H7 (cell line): Measurements from ENCODE around the gene ADGRB2. TPM values are rescaled to one million over a fixed set of nuclear protein-coding genes. Genes with fewer than 3 reads are reported as not detected.

Experiments used
- DNase-seq: peaks from one replicate; pipeline ENCODE4 v3.0.0; 2012
- H3K27me3 ChIP-seq: 2 replicates; pipeline ENCODE4 v1.6.0; 2011; ENCODE audit warnings: mild to moderate bottlenecking, low read length; ENCODE audit not compliant: control insufficient read depth, insufficient read depth
- H3K36me3 ChIP-seq: replicated peaks from 2 replicates; pipeline ENCODE4 v1.5.1; 2011; ENCODE audit warnings: low read length; ENCODE audit not compliant: control insufficient read depth, insufficient read depth
- H3K4me3 ChIP-seq: 2 replicates; pipeline ENCODE4 v1.5.1; 2011; ENCODE audit warnings: low read depth, mild to moderate bottlenecking, control low read depth, low read length, moderate library complexity; ENCODE audit not compliant: insufficient read depth
- total RNA-seq: library from RNA; depleted of rRNA; stranded (reverse); fragments of >200 nt; shearing (Covaris generic); gene quantifications from 2 replicates; pipeline ENCODE4 v1.2.3, GENCODE V29; 2014

The ADGRB2 gene
- total RNA-seq, 1 experiment from 2014 or later = 39.8 TPM

- H3K27me3 ChIP-seq = no peaks in the 10 kb centered on the region
- DNase-seq = peak; percentile 48
- H3K4me3 ChIP-seq = no peak overlapping the region
- no peaks in the 10 kb centered on the region for H3K36me3 ChIP-seq
Measured at GRCh38 chr1:31730336-31731048, 33.6 kb downstream of the ADGRB2 start.

DNA sequence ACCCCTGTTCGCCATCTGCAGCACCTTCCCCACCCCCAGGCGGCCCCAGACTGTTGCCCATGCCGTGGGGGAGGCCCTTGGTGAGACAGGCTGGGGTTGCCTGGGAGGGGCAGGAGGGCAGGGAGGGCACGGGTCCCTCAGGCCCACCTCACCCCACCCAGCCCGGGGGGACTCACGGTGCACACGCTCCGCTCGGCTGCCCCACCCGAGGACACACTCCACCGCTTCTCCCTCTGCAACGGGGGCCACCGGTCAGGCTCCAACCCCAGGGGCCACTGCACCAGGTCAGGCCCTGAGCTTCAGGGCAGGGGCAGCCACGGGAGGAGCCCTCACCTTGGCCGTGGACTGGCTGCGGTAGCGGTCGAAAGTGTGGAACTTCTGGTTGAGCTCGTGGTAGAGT is 36.3 kb downstream of the ADGRB2 start:
- peak; percentile 57 for DNase-seq
- H3K36me3 ChIP-seq = no peaks in the 10 kb centered on the region
- no peaks in the 10 kb centered on the region for H3K27me3 ChIP-seq
- no peak overlapping the region for H3K4me3 ChIP-seq

- no peak overlapping the region for H3K4me3 ChIP-seq
Measured at GRCh38 chr1:31727195-31727594, 36.9 kb downstream of the ADGRB2 start.

GRCh38 chr1:31726715-31727114 is 37.4 kb downstream of the ADGRB2 start:
- Histone ChIP-seq H3K36me3 (no peaks in the 10 kb centered on the region), H3K4me3 (no peak overlapping the region), H3K27me3 (no peaks in the 10 kb centered on the region)
- peak; percentile 39 for DNase-seq

More at GRCh38 chr1:31727195-31727594, 36.9 kb downstream of the ADGRB2 start:
- DNase-seq = peak; percentile 59
- Histone ChIP-seq H3K36me3 (no peaks in the 10 kb centered on the region), H3K27me3 (no peaks in the 10 kb centered on the region)

DNA sequence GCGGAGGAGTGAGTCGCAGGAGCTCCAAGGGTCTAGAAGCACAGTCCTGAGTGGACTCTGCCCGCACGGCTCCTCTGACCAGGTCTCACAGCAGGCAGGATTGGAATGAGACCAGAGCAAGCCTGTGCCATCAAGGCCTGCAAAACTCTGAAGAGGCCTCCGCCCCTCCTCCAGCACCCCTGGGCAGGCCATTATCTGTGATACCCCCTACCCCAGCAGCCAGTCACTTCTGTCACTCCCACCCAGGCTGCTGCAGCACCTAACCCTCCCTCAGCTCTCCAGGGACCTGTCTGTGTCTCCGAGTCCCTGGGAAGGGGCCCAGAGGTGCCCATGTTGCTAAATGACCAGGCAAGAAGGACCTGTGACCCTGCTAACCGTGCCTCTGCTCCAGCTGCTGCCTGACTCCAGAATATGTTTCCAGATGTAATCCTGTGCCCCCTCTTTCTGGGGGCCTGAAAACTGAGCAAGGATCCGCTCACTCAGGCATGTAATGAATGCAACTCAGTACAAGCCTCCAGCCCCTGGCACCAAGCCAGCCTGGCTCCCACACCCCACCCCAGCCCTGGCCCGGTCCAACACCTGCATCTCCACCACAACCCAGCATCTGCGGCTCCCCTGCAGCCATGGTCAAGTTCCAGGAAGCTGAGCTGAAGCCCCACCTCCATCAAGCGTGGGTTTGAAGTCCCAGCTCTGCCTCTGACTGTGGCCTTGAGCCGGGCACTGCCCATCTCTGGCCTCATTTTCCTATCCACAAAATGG is 38.2 kb downstream of the ADGRB2 start:
- no peaks in the 10 kb centered on the region for H3K27me3 ChIP-seq
- no peak overlapping the region for H3K4me3 ChIP-seq
- no peaks in the 10 kb centered on the region for H3K36me3 ChIP-seq
- DNase-seq = peak; percentile 51

- no peaks in the 10 kb centered on the region for H3K36me3 ChIP-seq
- H3K27me3 ChIP-seq = no peaks in the 10 kb centered on the region
- peak; percentile 87 for DNase-seq
- no peak overlapping the region for H3K4me3 ChIP-seq
Measured at GRCh38 chr1:31725134-31725533, 39.0 kb downstream of the ADGRB2 start.

DNA sequence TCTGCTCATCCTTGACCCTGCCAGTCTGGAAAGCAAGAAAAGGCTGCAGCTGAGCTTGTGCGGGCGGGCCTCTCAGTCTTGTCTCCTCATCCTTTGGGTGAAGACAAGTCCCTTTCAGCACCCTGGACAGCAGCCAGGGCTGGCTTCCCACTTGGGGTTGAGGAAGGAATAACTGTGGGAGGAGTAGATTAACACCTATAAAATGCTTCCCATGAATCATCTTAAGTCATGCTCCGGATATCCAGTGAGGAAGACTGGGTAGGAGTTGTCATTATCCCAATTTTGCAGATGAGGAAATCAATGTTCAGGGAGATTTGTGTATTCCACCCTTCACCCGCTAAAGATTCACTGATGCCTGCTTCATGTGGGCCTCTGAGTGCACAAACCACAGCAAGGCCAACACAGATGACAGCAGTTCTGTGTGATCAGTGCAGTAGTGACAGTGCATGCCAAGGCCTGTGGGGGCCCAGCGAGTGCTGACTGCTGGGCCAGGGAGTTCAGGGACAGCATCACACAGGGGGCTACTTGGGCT is 40.2 kb downstream of the ADGRB2 start:
- Histone ChIP-seq H3K4me3 (no peak overlapping the region), H3K36me3 (no peaks in the 10 kb centered on the region)
- peak; percentile 92 for DNase-seq

GRCh38 chr1:31718327-31718897 is 45.7 kb downstream of the ADGRB2 start:
- Histone ChIP-seq H3K36me3 (no peaks in the 10 kb centered on the region), H3K4me3 (no peak overlapping the region), H3K27me3 (peaks cover 2% of the 10 kb centered on the region; the same call in 1 of the 2 replicates)
- DNase-seq = no peak

More for the DNA sequence above, 40.2 kb downstream of the ADGRB2 start:
- no peaks in the 10 kb centered on the region for H3K27me3 ChIP-seq

DNA sequence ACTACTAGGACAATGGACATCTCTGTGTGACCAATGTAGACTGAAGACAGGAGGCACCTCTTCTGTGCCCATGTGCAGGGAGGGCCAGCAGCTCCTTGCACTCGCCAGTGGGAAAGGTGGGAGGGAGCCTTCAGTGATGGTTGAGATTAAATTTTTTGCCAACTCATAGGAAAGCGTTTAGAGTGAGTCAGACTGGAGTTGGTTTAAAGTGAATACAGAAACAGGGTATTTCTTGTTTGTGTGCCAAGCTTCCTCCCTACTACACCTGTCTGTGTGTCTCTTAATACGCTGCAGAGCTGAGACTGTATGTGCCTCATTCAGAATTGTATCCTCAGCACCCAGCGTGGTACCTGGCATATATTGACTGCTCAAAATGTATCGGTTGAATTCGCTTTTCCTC is 46.8 kb downstream of the ADGRB2 start:
- no peak for DNase-seq
- no peak overlapping the region for H3K4me3 ChIP-seq
- no peaks in the 10 kb centered on the region for H3K36me3 ChIP-seq
- H3K27me3 ChIP-seq = peaks cover 2% of the 10 kb centered on the region; the same call in 1 of the 2 replicates

GRCh38 chr1:31715873-31716220 is 48.3 kb downstream of the ADGRB2 start:
- H3K36me3 ChIP-seq = no peaks in the 10 kb centered on the region
- peaks cover 2% of the 10 kb centered on the region; the same call in 1 of the 2 replicates for H3K27me3 ChIP-seq
- H3K4me3 ChIP-seq = peak overlapping the region; percentile 58
- no peak for DNase-seq

DNA sequence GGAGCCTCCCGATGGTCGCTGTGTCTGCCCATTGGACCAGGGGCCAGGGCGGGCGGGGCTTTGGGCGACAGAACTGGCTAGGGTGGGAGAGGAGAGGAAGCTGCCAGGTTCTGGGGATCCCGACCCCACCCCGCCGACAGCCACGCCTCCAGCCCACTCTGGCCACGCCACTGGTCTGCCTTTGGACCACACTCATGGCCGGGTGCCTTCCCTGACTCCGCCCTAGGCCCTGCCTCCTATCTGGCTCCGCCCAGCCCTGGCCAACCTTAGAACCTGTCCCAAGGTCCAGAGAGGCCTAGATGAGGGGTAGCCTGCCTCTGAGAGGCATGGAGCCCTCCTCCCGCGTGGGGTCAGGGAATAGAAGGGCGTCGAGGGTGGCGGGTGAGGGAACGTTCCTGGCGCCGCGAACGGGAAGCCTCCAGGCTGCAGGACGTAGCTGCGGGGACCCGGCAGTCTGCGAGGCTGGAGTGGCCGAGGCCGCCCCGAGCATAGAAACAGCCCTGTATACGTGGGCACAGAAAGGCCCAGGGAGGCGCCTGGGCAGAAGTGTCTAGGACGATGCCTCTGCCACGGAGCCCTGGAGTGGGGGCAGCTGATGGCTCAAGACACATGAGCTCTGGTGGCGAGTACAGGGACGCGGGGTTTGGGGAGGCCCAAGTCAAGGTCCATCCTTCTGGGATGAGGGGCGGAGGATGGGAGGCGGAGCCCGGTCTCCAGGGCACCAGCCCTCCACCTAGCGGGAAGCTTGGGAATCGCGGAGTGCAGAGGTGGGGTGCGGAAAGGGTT is 48.9 kb downstream of the ADGRB2 start:
- H3K4me3 ChIP-seq = peak overlapping the region; percentile 58
- peaks cover 2% of the 10 kb centered on the region; the same call in 1 of the 2 replicates for H3K27me3 ChIP-seq
- DNase-seq = peak; percentile 98
- no peaks in the 10 kb centered on the region for H3K36me3 ChIP-seq

DNA sequence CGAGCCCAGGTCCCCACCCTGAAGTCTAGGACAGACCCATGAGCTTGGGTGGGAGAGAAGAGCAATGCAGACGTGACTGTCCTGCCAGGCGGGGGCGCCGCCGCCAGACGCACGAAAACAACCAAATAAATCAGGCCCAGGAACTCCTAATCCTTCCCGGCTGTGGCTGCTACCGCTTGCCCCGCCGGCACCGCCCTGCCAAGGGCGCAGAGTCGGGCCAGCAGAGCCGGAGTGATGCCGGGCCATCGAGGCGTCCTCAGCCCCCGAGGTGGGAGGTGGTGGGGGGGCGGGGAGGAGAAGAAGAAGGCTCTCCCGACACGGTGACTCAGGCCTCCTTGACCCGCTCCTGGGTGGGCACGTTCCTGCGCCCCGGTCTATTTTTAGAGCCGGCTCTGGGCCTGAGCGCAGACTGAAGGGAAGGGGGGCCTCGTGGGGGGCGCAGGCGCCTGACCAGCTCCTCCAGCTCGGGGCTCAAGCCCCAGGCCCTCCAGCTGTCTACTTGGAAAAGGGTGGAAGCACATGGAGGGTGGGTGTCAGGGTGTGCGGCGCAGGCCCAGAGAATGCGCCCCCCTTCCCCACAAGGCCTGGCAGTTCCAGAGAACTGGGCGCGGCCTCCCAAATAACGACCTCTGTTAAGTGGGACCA is 49.6 kb downstream of the ADGRB2 start:
- peak; percentile 89 for DNase-seq
- no peaks in the 10 kb centered on the region for H3K36me3 ChIP-seq
- H3K27me3 ChIP-seq = peaks cover 2% of the 10 kb centered on the region; the same call in 1 of the 2 replicates
- H3K4me3 ChIP-seq = peak overlapping the region; percentile 58

DNA sequence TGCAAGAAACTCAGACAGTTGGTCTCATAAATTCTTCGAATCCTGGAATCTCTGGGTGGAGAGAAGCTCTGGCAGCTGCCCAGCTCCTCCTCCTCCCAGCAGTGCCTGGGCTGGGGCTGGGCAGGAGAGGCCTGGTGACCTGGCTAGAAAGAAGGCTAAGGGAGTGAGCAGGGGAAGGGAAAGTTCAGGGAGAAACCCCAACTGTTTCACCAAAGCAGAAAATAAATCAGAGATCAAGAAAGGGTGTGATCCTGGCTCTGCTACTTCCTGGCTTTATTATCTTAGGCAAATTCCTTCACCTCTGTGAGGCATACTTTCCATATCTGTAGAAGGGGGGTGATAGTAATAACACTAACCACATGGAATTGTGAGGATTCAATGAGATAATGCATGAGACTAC is 51.5 kb downstream of the ADGRB2 start:
- Histone ChIP-seq H3K27me3 (peaks cover 2% of the 10 kb centered on the region; the same call in 1 of the 2 replicates), H3K36me3 (no peaks in the 10 kb centered on the region), H3K4me3 (no peak overlapping the region)
- no peak for DNase-seq

DNA sequence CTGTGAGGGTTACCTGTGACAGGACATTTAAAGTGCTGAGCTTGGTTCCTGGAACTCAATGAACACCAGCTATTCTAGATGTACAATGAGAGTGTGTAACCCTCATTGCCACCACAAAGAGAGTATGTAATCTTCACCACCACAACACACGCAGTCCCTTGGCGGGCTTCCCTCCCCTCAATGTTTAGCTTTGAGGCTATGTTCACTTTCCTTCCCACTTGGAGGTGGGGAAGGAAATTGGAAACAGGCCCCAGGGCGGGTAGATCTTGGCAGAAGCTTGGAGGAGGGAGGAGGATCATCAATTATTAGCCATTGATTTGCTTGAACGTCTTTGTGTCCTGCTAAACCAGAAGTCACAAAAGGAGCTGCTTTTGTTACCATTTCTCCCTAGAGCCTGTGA is 52.1 kb downstream of the ADGRB2 start:
- H3K27me3 ChIP-seq = peaks cover 2% of the 10 kb centered on the region; the same call in 1 of the 2 replicates
- no peaks in the 10 kb centered on the region for H3K36me3 ChIP-seq
- DNase-seq = no peak

More for the DNA sequence above, 52.1 kb downstream of the ADGRB2 start:
- no peak overlapping the region for H3K4me3 ChIP-seq
